ENCODE data around the gene REST.

Gene REST

DNA sequence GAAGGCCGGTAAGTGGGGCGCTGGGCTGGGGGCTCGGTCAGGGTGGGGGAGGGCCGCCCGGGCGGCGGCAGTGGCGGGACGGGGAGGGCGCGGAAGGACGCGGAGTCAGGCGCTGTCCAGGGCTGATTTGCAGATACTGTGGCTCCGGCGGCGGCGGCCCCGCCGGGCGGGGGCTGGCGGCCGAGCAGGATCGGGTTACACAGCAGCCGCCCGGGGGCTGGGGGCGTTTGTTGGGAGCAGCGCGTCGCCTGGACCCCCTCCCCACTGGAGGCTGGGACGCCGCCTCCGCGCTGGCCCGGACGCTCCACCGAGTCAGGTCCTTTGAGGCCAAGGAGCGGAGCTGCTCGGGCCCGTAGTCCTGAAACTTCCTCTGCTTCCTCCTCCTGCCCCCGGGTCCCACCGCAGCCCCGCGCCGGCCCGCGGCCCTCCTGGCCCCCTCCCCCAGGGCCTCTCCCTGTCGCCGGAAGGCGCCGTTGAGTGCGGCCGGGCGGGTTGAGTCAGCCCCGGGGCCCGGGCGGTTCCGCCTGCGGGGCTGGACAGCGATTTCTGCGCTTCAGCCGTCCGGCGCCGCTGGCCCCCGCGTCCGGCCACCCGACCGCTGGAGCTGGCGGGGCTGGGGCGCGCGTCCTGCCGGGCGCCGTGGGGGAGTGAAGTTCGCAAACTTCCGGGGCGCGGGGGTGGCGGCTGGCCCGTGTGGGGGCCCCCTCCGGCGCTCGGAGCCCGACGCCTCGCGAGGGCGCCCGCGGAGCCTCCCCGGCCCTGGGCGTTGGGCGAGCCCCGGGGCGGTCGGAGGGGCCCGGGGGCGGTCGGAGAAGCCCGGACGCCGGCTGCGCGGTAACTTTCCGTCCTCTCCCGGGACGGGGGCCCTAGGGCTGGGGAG is 746 bp downstream of the REST start:
- peak; percentile 82 for ATAC-seq

DNA sequence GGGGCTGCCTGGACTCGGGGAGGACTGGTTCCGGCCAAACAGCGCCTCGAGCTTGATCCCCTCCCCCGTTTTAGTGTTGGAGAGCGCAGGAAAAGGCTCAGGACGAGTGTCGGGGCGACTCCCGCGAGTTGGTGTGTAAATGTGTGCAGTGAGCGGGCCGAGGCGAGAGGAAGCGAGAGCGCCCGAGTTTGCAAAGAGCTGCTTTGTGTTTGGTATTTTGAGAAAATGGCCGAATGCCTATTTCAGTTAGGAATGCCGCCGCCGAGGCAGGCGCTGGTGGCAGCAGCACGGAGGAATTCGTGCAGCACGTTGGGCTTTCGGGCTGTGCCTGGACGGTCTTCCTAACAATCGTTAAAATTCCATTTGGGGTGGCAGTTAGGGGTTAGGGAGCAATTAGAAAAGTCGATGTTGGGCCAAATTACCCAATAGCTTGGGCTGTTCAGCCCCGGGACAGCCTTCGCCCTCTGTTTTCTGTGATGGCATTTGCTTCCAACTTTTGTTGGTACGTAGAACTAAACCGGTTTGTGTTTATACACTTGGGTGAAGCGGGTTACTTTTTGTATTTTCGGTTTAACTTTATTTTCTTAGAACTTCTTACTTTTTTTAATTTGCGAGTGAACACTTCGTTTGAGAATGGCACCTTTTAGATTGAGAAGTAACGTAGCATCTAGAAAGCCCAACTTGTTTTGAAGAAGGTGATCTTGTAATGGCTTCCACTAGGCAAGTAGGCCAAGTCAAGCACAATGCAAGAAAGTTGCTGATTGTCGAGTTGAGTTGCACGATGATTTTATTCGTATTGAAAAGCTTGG is 1.6 kb downstream of the REST start:
- ATAC-seq: peak; percentile 60

More for the DNA sequence above, 746 bp downstream of the REST start:
- TF ChIP-seq, protein P1, sequence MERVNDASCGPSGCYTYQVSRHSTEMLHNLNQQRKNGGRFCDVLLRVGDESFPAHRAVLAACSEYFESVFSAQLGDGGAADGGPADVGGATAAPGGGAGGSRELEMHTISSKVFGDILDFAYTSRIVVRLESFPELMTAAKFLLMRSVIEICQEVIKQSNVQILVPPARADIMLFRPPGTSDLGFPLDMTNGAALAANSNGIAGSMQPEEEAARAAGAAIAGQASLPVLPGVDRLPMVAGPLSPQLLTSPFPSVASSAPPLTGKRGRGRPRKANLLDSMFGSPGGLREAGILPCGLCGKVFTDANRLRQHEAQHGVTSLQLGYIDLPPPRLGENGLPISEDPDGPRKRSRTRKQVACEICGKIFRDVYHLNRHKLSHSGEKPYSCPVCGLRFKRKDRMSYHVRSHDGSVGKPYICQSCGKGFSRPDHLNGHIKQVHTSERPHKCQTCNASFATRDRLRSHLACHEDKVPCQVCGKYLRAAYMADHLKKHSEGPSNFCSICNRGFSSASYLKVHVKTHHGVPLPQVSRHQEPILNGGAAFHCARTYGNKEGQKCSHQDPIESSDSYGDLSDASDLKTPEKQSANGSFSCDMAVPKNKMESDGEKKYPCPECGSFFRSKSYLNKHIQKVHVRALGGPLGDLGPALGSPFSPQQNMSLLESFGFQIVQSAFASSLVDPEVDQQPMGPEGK (CRISPR knock-in tag; IDR thresholded peaks at IDR 0.05; ENCODE audit: borderline replicate concordance): 0 out of 2 replicates have a peak, but pooled peaks have one; percentile 35
- TF ChIP-seq ZNF70 (CRISPR knock-in tag; IDR thresholded peaks at IDR 0.05) (no peak), CSDC2 (CRISPR knock-in tag; IDR thresholded peaks at IDR 0.05) (peak; percentile 51; the same call in 1 of the 2 replicates)

DNA sequence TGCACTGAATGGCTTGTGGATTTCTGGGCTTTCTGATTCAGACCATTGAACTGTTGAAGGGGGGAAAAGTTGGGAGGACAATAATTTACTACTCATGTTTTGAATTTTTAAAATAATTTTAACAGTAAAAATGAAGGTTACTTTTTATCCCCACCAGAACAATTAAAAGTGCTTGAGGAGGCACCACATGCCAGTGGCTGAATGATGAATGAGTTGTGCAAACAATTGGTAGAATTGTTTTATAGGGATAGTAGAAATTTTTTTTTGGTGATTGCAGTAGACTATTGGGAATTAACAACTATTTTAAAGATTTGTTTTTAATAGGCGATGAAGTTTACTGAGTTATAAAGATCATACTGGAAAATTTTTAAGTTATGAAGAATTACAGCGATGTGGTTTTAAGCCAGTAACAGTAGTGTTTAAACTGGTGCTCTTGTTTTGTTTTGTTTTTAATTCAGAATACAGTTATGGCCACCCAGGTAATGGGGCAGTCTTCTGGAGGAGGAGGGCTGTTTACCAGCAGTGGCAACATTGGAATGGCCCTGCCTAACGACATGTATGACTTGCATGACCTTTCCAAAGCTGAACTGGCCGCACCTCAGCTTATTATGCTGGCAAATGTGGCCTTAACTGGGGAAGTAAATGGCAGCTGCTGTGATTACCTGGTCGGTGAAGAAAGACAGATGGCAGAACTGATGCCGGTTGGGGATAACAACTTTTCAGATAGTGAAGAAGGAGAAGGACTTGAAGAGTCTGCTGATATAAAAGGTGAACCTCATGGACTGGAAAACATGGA is 2.7 kb downstream of the REST start:
- TF ChIP-seq TOX (CRISPR knock-in tag; IDR thresholded peaks at IDR 0.05; ENCODE audit: borderline replicate concordance) (no peak), ESRRG (CRISPR knock-in tag; IDR thresholded peaks at IDR 0.05) (no peak), BACH2 (CRISPR knock-in tag; IDR thresholded peaks at IDR 0.05; ENCODE audit: borderline replicate concordance) (no peak), ZNF70 (CRISPR knock-in tag; IDR thresholded peaks at IDR 0.05) (no peak), PPARA (CRISPR knock-in tag; IDR thresholded peaks at IDR 0.05; ENCODE audit: borderline replicate concordance) (no peak), CSDC2 (CRISPR knock-in tag; IDR thresholded peaks at IDR 0.05) (no peak)
- TF ChIP-seq, protein P2, sequence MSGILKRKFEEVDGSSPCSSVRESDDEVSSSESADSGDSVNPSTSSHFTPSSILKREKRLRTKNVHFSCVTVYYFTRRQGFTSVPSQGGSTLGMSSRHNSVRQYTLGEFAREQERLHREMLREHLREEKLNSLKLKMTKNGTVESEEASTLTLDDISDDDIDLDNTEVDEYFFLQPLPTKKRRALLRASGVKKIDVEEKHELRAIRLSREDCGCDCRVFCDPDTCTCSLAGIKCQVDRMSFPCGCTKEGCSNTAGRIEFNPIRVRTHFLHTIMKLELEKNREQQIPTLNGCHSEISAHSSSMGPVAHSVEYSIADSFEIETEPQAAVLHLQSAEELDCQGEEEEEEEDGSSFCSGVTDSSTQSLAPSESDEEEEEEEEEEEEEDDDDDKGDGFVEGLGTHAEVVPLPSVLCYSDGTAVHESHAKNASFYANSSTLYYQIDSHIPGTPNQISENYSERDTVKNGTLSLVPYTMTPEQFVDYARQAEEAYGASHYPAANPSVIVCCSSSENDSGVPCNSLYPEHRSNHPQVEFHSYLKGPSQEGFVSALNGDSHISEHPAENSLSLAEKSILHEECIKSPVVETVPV (CRISPR knock-in tag; IDR thresholded peaks at IDR 0.05): no peak
- ATAC-seq: no peak

More for the DNA sequence above, 1.6 kb downstream of the REST start:
- no peak for TF ChIP-seq OSR1 (CRISPR knock-in tag; IDR thresholded peaks at IDR 0.05)
- TF ChIP-seq, protein P3, sequence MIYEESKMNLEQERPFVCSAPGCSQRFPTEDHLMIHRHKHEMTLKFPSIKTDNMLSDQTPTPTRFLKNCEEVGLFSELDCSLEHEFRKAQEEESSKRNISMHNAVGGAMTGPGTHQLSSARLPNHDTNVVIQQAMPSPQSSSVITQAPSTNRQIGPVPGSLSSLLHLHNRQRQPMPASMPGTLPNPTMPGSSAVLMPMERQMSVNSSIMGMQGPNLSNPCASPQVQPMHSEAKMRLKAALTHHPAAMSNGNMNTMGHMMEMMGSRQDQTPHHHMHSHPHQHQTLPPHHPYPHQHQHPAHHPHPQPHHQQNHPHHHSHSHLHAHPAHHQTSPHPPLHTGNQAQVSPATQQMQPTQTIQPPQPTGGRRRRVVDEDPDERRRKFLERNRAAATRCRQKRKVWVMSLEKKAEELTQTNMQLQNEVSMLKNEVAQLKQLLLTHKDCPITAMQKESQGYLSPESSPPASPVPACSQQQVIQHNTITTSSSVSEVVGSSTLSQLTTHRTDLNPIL (CRISPR knock-in tag; IDR thresholded peaks at IDR 0.05; ENCODE audit: low read depth): no peak
- TF ChIP-seq TCF4 (CRISPR knock-in tag; IDR thresholded peaks at IDR 0.05; ENCODE audit: borderline replicate concordance): no peak
- no peak for TF ChIP-seq PPARA (CRISPR knock-in tag; IDR thresholded peaks at IDR 0.05; ENCODE audit: borderline replicate concordance)
- TF ChIP-seq, protein P4, sequence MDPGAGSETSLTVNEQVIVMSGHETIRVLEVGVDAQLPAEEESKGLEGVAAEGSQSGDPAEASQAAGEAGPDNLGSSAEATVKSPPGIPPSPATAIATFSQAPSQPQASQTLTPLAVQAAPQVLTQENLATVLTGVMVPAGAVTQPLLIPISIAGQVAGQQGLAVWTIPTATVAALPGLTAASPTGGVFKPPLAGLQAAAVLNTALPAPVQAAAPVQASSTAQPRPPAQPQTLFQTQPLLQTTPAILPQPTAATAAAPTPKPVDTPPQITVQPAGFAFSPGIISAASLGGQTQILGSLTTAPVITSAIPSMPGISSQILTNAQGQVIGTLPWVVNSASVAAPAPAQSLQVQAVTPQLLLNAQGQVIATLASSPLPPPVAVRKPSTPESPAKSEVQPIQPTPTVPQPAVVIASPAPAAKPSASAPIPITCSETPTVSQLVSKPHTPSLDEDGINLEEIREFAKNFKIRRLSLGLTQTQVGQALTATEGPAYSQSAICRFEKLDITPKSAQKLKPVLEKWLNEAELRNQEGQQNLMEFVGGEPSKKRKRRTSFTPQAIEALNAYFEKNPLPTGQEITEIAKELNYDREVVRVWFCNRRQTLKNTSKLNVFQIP (CRISPR knock-in tag; IDR thresholded peaks at IDR 0.05; ENCODE audit: borderline replicate concordance, low read depth): no peak
- no peak for TF ChIP-seq ZNF8 (CRISPR knock-in tag; IDR thresholded peaks at IDR 0.05)
- no peak for TF ChIP-seq ZFP30 (CRISPR knock-in tag; IDR thresholded peaks at IDR 0.05)
- no peak for TF ChIP-seq GLIS3 (CRISPR knock-in tag; IDR thresholded peaks at IDR 0.05)
- TF ChIP-seq SNAI2 (CRISPR knock-in tag; IDR thresholded peaks at IDR 0.05): no peak
- TF ChIP-seq ZNF565 (CRISPR knock-in tag; conservative IDR thresholded peaks at IDR 0.05; ENCODE audit: low read depth): no peak
- no peak for TF ChIP-seq RARB (CRISPR knock-in tag; IDR thresholded peaks at IDR 0.05)
- no peak for TF ChIP-seq ARNTL (CRISPR knock-in tag; IDR thresholded peaks at IDR 0.05; ENCODE audit: borderline replicate concordance, low read depth)
- no peak for TF ChIP-seq CSDC2 (CRISPR knock-in tag; IDR thresholded peaks at IDR 0.05)
- TF ChIP-seq ZNF70 (CRISPR knock-in tag; IDR thresholded peaks at IDR 0.05): no peak
- TF ChIP-seq, protein P5, sequence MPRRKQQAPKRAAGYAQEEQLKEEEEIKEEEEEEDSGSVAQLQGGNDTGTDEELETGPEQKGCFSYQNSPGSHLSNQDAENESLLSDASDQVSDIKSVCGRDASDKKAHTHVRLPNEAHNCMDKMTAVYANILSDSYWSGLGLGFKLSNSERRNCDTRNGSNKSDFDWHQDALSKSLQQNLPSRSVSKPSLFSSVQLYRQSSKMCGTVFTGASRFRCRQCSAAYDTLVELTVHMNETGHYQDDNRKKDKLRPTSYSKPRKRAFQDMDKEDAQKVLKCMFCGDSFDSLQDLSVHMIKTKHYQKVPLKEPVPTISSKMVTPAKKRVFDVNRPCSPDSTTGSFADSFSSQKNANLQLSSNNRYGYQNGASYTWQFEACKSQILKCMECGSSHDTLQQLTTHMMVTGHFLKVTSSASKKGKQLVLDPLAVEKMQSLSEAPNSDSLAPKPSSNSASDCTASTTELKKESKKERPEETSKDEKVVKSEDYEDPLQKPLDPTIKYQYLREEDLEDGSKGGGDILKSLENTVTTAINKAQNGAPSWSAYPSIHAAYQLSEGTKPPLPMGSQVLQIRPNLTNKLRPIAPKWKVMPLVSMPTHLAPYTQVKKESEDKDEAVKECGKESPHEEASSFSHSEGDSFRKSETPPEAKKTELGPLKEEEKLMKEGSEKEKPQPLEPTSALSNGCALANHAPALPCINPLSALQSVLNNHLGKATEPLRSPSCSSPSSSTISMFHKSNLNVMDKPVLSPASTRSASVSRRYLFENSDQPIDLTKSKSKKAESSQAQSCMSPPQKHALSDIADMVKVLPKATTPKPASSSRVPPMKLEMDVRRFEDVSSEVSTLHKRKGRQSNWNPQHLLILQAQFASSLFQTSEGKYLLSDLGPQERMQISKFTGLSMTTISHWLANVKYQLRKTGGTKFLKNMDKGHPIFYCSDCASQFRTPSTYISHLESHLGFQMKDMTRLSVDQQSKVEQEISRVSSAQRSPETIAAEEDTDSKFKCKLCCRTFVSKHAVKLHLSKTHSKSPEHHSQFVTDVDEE (CRISPR knock-in tag; IDR thresholded peaks at IDR 0.05): no peak
- TF ChIP-seq ZC3H10 (CRISPR knock-in tag; IDR thresholded peaks at IDR 0.05): no peak
